DOHH2 (cell line): Measurements from ENCODE around the gene MUC5B.

Experiments
- EZH2phosphoT487 ChIP-seq: fragments of 200-600 bp; sonication (generic); IDR thresholded peaks from 2 replicates; pipeline ENCODE4 v1.6.1; 2017; ENCODE audit warnings: borderline replicate concordance, mild to moderate bottlenecking, antibody characterized with exemption, low read length, moderate library complexity, mixed read lengths
- TF ChIP-seq, protein P1 (sequence below): fragments of 200-600 bp; sonication (generic); IDR thresholded peaks from one replicate; pipeline ENCODE4 v1.5.1; 2014; ENCODE audit warnings: antibody characterized with exemption, mild to moderate bottlenecking, low read depth, low read length; ENCODE audit not compliant: poor library complexity, severe bottlenecking

- TF ChIP-seq, protein P1, sequence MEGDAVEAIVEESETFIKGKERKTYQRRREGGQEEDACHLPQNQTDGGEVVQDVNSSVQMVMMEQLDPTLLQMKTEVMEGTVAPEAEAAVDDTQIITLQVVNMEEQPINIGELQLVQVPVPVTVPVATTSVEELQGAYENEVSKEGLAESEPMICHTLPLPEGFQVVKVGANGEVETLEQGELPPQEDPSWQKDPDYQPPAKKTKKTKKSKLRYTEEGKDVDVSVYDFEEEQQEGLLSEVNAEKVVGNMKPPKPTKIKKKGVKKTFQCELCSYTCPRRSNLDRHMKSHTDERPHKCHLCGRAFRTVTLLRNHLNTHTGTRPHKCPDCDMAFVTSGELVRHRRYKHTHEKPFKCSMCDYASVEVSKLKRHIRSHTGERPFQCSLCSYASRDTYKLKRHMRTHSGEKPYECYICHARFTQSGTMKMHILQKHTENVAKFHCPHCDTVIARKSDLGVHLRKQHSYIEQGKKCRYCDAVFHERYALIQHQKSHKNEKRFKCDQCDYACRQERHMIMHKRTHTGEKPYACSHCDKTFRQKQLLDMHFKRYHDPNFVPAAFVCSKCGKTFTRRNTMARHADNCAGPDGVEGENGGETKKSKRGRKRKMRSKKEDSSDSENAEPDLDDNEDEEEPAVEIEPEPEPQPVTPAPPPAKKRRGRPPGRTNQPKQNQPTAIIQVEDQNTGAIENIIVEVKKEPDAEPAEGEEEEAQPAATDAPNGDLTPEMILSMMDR: no peak
- TF ChIP-seq EZH2phosphoT487: no peak
These were observed 12.0 kb downstream of the MUC5B start for GRCh38 chr11:1234771-1235305.
